OCI-M2 (cell line): ENCODE results near the gene PRKG2.
"Not testable (repeated sequence)": the region's sequence is repeated elsewhere in the genome, so short reads cannot be mapped to it uniquely, and the experiment has no call there.

Source experiments
- DNase-seq: peaks from one replicate; lab custom pipeline; 2025; ENCODE audit not compliant: unreplicated experiment; lab: John Stamatoyannopoulos, UW

Gene PRKG2

DNA sequence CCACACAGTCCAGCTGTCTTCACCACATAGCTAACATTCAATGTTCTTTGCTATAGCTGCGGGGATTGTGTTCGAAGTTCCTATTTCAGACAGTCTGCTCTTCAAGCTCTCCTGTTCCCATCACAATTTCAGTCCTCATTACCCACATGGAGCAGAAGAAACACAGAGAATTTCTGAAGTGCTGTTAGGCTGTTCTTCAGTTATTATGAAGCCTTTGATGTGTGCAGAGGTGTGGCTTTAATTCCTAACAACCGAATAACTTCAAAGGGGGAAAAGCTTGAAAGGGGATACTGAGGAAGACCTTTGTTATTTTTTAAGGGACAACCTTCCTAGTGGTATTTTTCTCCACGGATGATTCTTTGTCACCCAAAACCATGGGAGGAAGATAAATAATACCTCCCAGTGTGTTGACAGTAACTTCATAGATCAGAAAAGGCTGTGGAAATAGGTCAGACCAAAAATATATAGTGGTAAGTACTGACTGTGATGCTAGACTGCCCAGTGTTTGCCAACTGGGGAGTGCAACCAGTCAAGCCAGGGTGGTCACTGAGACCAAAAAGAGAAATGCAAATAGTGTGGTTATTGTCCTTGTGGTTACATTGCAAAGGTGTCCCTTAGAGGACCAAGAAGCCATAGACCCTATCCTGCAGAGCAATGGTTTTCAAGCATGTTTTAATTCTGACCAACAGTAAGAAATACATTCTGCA is 52.1 kb downstream of the PRKG2 start:
- DNase-seq, result no peak

- not testable (repeated sequence) for DNase-seq
These were observed 61.2 kb downstream of the PRKG2 start for GRCh38 chr4:81153714-81154323.

DNA sequence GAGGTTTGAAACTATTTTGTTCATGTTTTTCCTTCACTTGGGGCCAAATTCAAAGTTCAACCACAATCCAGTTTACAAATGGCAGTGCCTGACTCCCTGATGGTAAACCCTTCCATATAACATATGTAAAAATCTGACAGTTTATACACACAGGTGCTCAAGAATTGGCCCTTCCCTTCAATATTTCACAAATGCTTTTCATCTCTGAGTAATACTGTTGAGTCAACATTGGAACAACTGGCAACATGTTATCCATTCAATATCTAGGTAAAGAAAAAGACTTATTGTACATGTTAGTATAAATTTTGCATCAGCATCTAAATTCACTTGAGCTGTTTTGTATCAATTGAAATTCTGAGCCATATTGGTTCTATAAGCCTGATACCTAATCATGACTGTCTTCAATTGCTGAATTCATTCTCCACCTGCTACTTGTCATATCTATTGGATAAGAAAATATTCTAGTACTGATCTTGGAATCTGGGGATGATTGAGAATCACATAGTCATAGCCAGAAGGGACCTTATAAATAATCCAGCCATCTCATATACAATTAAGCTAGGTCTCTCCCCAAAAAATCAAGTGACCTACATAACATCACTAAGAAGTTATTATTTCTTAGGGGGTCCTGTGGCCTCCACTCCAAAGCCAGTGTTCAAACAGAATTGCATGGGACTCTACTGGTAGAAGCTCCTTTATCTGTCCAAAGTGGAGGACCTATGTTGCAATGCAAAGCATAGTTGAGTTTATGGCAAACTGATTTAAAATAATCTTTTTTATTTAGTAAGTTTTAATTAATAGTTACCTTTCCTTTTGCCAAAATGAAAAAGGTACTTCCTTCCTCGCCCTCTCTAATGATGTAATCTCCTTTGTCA is 61.9 kb downstream of the PRKG2 start:
- DNase-seq, result no peak

- DNase-seq, result no peak
These were observed 65.0 kb downstream of the PRKG2 start for GRCh38 chr4:81149976-81150375.

GRCh38 chr4:81148576-81148975 is 66.4 kb downstream of the PRKG2 start:
- no peak for DNase-seq

DNA sequence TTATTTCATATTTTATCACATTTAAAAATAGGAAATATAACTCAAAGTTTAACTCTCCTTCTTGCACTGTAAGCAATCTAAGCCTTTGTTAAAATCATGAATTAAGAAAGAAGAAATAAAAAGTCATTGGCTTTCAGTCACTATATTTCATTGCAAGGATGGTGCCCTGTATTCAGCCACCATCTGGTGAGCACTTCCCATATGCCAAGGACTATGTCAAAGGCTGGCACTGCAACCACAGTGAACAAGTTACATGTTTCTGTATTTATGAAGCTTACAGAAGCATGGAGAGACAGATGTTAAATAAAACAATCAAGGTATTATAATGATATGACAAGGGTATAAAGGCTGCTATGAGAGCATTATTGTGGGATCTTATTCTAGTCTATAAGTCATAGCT is 68.6 kb downstream of the PRKG2 start:
- DNase-seq, result no peak

- no peak for DNase-seq
These were observed 71.8 kb downstream of the PRKG2 start for GRCh38 chr4:81143183-81143582.

DNA sequence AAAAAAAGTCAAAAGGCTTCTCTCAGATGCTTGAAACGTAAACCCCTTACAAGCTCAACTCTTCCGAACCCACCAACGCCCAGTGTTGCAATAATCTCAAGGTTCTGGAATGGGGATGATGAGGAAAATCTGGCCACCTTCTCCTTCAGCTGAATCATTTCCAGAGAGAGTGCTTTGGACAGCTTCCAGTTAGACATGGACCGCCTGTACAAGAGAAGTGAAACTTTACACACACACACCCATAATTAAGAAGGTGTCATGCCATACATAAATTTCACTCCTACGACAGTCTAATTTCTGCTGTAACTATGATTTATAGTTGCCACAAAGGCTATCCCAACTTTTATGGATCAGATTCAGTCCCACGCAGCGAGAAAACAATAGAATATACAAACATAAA is 72.3 kb downstream of the PRKG2 start:
- no peak for DNase-seq

DNA sequence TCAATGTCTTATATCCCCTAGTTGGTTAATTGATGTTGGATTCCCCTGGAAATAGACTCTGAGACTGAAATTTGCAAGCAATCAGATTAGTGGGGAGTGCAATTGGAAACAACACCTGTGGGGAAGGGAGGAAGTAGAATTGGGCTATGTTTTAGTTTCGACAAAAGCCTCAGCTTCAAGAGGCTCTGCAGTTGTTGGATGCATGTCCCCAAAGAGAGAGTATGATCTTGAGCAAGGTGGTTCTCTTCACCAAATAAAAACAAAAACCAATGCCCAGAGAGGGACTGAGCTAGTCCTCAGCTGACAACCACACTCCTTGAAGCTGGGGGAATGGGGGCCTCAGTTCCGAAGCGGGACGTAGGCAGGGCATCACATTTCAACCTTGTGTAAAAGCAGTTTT is 77.1 kb downstream of the PRKG2 start:
- DNase-seq, result no peak

DNA sequence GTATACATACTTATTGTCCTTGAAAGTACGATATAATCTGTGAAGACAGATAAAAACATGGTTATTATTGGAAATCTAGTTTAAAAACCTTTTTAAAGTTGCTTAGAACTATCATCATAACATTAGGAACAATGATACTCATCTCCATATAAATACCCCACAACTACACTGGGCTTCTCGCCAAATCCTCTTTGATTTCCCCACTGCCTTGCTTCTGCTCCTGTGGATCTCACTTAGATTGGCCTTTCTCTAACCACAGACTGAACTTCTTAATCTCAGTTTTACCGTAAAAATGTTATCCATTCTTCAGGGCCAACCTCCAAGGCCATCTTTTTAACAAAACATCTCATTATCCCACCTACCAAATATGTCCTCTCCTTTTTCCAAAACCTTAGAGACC is 77.6 kb downstream of the PRKG2 start:
- no peak for DNase-seq

DNA sequence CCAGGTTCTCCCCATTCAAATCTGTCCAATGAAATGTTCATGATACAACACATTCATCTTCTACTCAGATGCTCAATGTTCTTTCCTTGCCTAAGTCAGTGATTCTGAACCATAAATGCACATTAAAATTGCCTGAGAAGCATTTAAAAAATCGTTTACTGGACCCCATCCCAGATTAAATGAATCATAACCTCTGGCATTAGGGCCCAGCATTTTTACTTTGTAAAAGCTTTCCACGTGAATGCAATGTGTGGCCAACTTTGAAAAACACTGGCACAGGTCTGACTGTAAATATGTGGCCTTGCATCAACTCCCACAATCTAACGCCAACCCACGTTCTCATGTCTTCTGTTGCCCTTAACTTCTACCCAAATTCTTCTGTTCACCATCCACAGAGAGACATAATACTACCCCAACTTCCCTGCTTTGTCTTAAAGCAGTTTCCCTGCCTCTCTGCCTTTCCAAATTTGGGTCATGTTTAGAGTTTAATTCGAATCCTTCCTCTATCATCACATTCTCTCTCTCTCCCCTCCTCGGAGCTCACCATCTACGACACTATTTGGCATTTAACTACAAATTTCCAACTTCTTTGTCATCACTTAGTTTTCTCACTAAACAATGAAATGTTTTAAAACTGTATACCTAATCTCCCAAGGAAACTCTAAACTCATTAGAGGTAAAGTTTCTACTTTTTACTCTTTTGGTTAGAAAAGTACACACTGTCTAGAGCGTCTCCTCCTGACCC is 78.7 kb downstream of the PRKG2 start:
- no peak for DNase-seq

DNA sequence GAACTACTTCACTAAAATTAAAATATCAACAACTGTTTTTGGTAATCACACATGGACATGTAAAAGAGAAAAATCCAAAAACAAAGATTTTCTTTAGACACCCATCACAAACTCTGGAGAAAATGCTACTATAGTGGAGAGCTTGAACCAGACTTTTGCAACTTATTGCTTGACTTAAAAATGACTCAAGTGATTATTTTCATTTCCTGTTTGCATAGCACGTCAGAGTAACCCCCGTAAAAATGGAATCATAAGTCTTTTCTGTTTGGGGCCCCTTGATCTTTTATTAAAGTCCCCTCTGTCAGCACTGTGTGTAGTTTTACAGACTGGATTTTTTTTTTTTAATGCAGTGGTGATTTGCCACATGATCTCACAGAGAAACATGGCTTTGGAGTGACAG is 79.5 kb downstream of the PRKG2 start:
- DNase-seq, result no peak

DNA sequence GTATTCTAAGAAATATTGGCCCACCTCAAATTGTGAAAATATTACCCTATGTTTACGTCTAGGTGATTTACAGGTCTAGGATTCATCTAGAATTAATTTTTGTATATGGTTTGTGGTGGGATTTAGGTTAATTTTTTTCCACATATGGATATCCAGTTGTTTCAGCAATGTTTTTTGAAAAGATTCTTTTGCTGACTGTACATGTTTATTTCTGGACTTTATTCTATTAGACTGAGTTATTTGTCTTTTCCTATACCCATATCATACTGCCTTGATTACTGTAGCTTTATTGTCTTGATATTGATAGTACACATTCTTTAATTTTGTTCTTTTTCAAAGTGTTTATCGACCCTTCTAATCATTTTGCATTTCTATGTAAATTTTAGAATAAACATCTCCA is 83.5 kb downstream of the PRKG2 start:
- no peak for DNase-seq

GRCh38 chr4:81131066-81131465 is 84.0 kb downstream of the PRKG2 start:
- no peak for DNase-seq

GRCh38 chr4:81130569-81130968 is 84.5 kb downstream of the PRKG2 start:
- no peak for DNase-seq

- DNase-seq, result no peak
These were observed 95.0 kb downstream of the PRKG2 start for GRCh38 chr4:81120055-81120454.

DNA sequence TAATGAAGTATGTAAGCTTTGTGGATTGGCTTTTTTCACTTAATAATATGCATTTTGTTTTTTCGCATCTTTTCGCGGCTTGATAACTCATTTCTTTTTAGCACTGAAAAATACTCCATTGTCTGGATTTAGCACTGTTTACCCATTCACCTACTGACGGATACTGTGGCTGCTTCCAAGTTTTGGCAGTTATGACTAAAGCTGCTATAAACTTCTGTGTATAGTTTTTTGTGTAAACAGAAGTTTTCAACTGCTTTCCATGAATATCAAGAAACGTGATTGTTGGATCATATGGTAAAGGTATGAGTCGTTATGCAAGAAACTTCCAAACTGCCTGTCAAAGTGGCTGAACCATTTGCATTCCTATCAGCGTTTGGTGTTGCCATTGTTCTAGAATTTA is 96.9 kb downstream of the PRKG2 start:
- DNase-seq, result no peak

DNA sequence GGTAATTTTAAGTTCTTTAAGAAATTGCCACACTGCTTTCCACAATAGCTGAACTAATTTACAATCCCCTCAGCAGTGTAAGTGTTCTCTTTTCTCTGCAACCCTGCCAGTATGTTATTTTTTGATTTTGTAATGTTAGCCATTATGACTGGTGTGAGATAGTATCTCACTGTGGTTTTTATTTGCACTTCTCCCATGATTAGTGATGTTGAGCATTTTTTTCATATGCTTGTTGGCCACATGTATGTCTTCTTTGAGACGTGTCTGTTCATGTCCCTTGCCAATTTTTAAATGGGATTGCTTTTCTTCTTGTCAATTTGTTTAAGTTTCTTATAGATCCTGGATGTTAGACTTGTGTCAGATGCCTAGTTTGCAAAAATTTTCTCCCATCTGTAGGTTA is 98.5 kb downstream of the PRKG2 start:
- no peak for DNase-seq

DNA sequence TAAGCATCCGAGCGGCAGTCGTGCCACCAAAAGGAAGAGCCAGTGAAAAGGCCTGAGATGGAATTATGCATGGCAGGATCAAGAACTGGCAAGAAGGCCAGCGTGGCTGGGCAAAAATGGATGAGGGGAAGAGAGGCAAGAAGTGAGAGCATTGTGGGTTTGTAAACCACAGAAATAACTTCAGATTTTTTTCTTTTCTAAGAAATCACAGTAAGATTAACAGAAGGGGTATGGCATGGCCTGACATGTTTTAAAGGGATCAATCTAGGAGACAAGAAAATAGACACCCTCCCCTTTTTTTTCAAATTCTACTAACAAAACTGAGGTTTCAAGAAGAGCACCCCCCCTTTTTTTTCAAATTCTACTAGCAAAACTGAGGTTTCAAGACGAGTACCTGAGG is 102.0 kb downstream of the PRKG2 start:
- DNase-seq, result no peak

DNA sequence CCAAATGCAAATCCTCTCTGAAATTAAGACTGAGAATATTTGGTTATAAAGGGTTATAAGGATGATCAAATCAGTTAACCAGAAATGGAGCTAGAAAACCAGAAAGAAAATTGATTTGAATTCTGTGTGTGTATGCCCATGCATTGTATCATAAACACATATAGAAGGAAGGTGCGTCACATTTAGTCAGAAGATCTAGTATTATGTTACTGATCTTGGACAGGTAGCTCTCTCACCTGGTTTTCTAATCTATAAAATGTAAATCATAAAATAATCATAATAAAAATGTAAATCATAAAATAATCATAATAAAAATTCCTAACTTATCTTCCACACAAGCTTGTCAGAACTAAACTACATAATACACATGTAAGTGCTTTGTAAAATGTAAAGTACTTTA is 105.7 kb downstream of the PRKG2 start:
- no peak for DNase-seq

DNA sequence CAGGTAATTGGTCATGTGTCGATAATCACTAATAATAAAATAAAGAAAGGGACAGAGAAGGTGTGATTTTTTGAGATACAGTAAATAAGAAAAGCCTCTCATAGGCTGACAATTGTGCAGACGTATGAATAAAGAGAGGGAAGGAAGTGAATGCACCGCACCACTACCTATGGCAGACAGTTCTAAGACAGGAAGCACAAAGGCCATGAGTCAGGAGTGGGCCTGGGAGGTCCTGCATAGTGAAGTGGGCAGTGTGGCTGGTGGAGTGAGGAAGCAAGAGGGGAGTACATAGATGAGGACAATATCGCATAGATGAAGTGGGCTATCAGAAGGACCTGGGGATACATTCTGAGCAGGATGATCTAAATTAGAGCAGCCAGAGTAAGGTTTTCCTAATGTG is 108.9 kb downstream of the PRKG2 start:
- no peak for DNase-seq
